Measurements from ENCODE around the gene ERG28.

ERG28 gene

GRCh38 chr14:75609606-75610475 lies 50.8 kb downstream of the ERG28 start:
- no peak overlapping the region for H3K27ac ChIP-seq
- TF ChIP-seq CTCF (IDR thresholded peaks at IDR 0.05) (no peak), ZFX (IDR thresholded peaks at IDR 0.05; ENCODE audit: borderline replicate concordance) (no peak)

- H3K27ac ChIP-seq: no peak overlapping the region
- TF ChIP-seq CTCF (IDR thresholded peaks at IDR 0.05): no peak
- TF ChIP-seq ZFX (IDR thresholded peaks at IDR 0.05; ENCODE audit: borderline replicate concordance): no peak
Observed at GRCh38 chr14:75609116-75609515, 51.6 kb downstream of the ERG28 start.

- TF ChIP-seq CTCF (IDR thresholded peaks at IDR 0.05): no peak
- no peak for TF ChIP-seq ZFX (IDR thresholded peaks at IDR 0.05; ENCODE audit: borderline replicate concordance)
- no peak overlapping the region for H3K27ac ChIP-seq
Observed at GRCh38 chr14:75607842-75608640, 52.6 kb downstream of the ERG28 start.

GRCh38 chr14:75607044-75607443 lies 53.6 kb downstream of the ERG28 start:
- no peak overlapping the region for H3K27ac ChIP-seq
- TF ChIP-seq ZFX (IDR thresholded peaks at IDR 0.05; ENCODE audit: borderline replicate concordance) (no peak), CTCF (IDR thresholded peaks at IDR 0.05) (no peak)

GRCh38 chr14:75605916-75606315 lies 54.8 kb downstream of the ERG28 start:
- TF ChIP-seq CTCF (IDR thresholded peaks at IDR 0.05): no peak
- no peak for TF ChIP-seq ZFX (IDR thresholded peaks at IDR 0.05; ENCODE audit: borderline replicate concordance)
- H3K27ac ChIP-seq: no peak overlapping the region

- no peak overlapping the region for H3K27ac ChIP-seq
- TF ChIP-seq ZFX (IDR thresholded peaks at IDR 0.05; ENCODE audit: borderline replicate concordance) (no peak), CTCF (IDR thresholded peaks at IDR 0.05) (no peak)
Observed at GRCh38 chr14:75604979-75605851, 55.5 kb downstream of the ERG28 start.
